Neural cell (in vitro differentiated cells): Measurements from ENCODE around the gene RILP. TPM values are rescaled to one million over a fixed set of nuclear protein-coding genes. Genes with fewer than 3 reads are reported as not detected.
A peak's percentile ranks its signal among the peaks of the same experiment; 100 is the strongest.

Source experiments
- H2AFZ ChIP-seq: fragments of 200-600, 300-800 bp; sonication (generic), shearing (Covaris generic); 2 replicates; pipeline ENCODE4 v1.6.0; 2014; ENCODE audit warnings: low read depth, mild to moderate bottlenecking, antibody characterized with exemption, low read length, moderate library complexity
- H3F3A ChIP-seq: fragments of 200-600 bp; shearing (Covaris generic); 2 replicates; pipeline ENCODE4 v1.6.1; 2016; ENCODE audit warnings: mild to moderate bottlenecking, moderate library complexity, mixed read lengths, antibody characterized with exemption, low read length; ENCODE audit not compliant: insufficient read depth, poor library complexity, severe bottlenecking
- H3K27ac ChIP-seq: fragments of 200-600, 300-800 bp; sonication (generic), shearing (Covaris generic); 2 replicates; pipeline ENCODE4 v1.5.1; 2014; ENCODE audit warnings: mild to moderate bottlenecking, low read length, moderate library complexity
- H3K27me3 ChIP-seq: fragments of 300-800, 200-600 bp; sonication (generic), shearing (Covaris generic); 2 replicates; pipeline ENCODE4 v1.6.0; 2014; ENCODE audit warnings: mild to moderate bottlenecking, low read depth, low read length, moderate library complexity; ENCODE audit not compliant: insufficient read depth
- H3K36me3 ChIP-seq: fragments of 300-800, 200-600 bp; sonication (generic), shearing (Covaris generic); 2 replicates; pipeline ENCODE4 v1.5.1; 2014; ENCODE audit warnings: mild to moderate bottlenecking, antibody characterized with exemption, low read length, moderate library complexity; ENCODE audit not compliant: insufficient read depth
- H3K4me2 ChIP-seq: fragments of 300-800, 200-600 bp; sonication (generic), shearing (Covaris generic); 2 replicates; pipeline ENCODE4 v1.6.0; 2014; ENCODE audit warnings: mild to moderate bottlenecking, low read length
- H3K4me3 ChIP-seq: fragments of 300-800, 200-600 bp; sonication (generic), shearing (Covaris generic); 2 replicates; pipeline ENCODE4 v1.5.1; 2014; ENCODE audit warnings: mild to moderate bottlenecking, low read length, moderate library complexity
- H3K79me2 ChIP-seq: fragments of 200-600 bp; shearing (Covaris generic); replicated peaks from 2 replicates; pipeline ENCODE4 v1.6.0; 2014; ENCODE audit warnings: mild to moderate bottlenecking, low read length, moderate library complexity; ENCODE audit not compliant: insufficient read depth
- H3K9ac ChIP-seq: fragments of 300-800, 200-600 bp; sonication (generic), shearing (Covaris generic); 2 replicates; pipeline ENCODE4 v1.6.1; 2016; ENCODE audit warnings: mild to moderate bottlenecking, low read length, mixed read lengths
- H3K9me2 ChIP-seq: fragments of 200-600 bp; shearing (Covaris generic); 2 replicates; pipeline ENCODE4 v1.6.1; 2016; ENCODE audit warnings: mild to moderate bottlenecking, low read length, mixed read lengths; ENCODE audit not compliant: insufficient read depth
- H3K9me3 ChIP-seq: fragments of 200-600, 300-800 bp; sonication (generic), shearing (Covaris generic); 2 replicates; pipeline ENCODE4 v1.6.1; 2016; ENCODE audit warnings: mild to moderate bottlenecking, mixed run types, low read length, moderate library complexity, mixed read lengths
- H4K20me1 ChIP-seq: fragments of 200-600 bp; shearing (Covaris generic); 2 replicates; pipeline ENCODE4 v1.6.1; 2016; ENCODE audit warnings: mild to moderate bottlenecking, mixed run types; ENCODE audit not compliant: insufficient read depth
- EP300 ChIP-seq: fragments of 450-650 bp; conservative IDR thresholded peaks from 2 replicates; pipeline ENCODE4 v1.6.1; 2014; ENCODE audit warnings: antibody characterized with exemption, mild to moderate bottlenecking, moderate library complexity; ENCODE audit not compliant: poor library complexity, severe bottlenecking
- EZH2 ChIP-seq: fragments of 200-600, 300-800 bp; shearing (Covaris generic), sonication (generic); IDR thresholded peaks from 2 replicates; pipeline ENCODE4 v1.6.1; 2014; ENCODE audit warnings: antibody characterized with exemption, low read length, borderline replicate concordance, mild to moderate bottlenecking; ENCODE audit not compliant: insufficient read depth, poor library complexity, severe bottlenecking
- MXI1 ChIP-seq: fragments of 450-650 bp; conservative IDR thresholded peaks from 2 replicates; pipeline ENCODE4 v1.6.1; 2014; ENCODE audit warnings: antibody characterized with exemption, mild to moderate bottlenecking; ENCODE audit not compliant: poor library complexity, severe bottlenecking
- POLR2AphosphoS5 ChIP-seq: IDR thresholded peaks from 2 replicates; pipeline ENCODE4 v1.6.1; 2012
- RAD21 ChIP-seq: fragments of 450-650 bp; conservative IDR thresholded peaks from 2 replicates; pipeline ENCODE4 v1.6.1; 2014; ENCODE audit warnings: antibody characterized with exemption, mild to moderate bottlenecking, moderate library complexity
- SMC3 ChIP-seq: fragments of 450-650 bp; conservative IDR thresholded peaks from 2 replicates; pipeline ENCODE4 v1.6.1; 2014; ENCODE audit warnings: antibody characterized with exemption, mild to moderate bottlenecking, moderate library complexity; ENCODE audit not compliant: poor library complexity
- TAF1 ChIP-seq: IDR thresholded peaks from 2 replicates; pipeline ENCODE4 v1.6.1; 2012; ENCODE audit warnings: low read depth
- polyA plus RNA-seq: library from polyadenylated mRNA; depleted of rRNA; stranded (reverse); fragments of >200 nt; gene quantifications from 2 replicates; pipeline ENCODE4 v1.2.3, GENCODE V29; 2014
- TF ChIP-seq, protein P1 (sequence below): fragments of 450-650 bp; IDR thresholded peaks from 2 replicates; pipeline ENCODE4 v1.5.1; 2014; ENCODE audit warnings: antibody characterized with exemption, mild to moderate bottlenecking, moderate library complexity; ENCODE audit not compliant: poor library complexity, severe bottlenecking
- TF ChIP-seq, protein P2 (sequence below): IDR thresholded peaks from 2 replicates; pipeline ENCODE4 v1.6.1; 2012; ENCODE audit warnings: borderline replicate concordance

Gene RILP
- polyA plus RNA-seq, 1 donor from 2014 or later: 7.5 TPM

GRCh38 chr17:1684378-1685189 is 34.9 kb upstream of the RILP start, which contains the start of gene PRPF8:
PRPF8 (minus strand) TSS chr17:1684867; CDS start chr17:1684571, 296 bp downstream.
- Histone ChIP-seq H4K20me1 (peaks cover 5% of the 10 kb centered on the region), H2AFZ (peak within 1 kb of the TSS; percentile 81), H3K79me2 (peaks cover 40% of the 10 kb centered on the region), H3K9me3 (no peaks in the 10 kb centered on the region), H3K27me3 (no peaks in the 10 kb centered on the region), H3K27ac (peak within 1 kb of the TSS; percentile 97), H3F3A (no peaks in the 10 kb centered on the region), H3K9ac (peak within 1 kb of the TSS; percentile 98), H3K4me3 (peak within 1 kb of the TSS; percentile 89), H3K4me2 (peak within 1 kb of the TSS; percentile 86), H3K9me2 (no peaks in the 10 kb centered on the region), H3K36me3 (peaks cover 14% of the 10 kb centered on the region)
- peak; percentile 78 for TF ChIP-seq MXI1
- TF ChIP-seq EZH2: no peak
- peak; percentile 65 for TF ChIP-seq TAF1
- peak; percentile 16 for TF ChIP-seq SMC3
- TF ChIP-seq POLR2AphosphoS5: peak; percentile 99
- TF ChIP-seq, protein P1, sequence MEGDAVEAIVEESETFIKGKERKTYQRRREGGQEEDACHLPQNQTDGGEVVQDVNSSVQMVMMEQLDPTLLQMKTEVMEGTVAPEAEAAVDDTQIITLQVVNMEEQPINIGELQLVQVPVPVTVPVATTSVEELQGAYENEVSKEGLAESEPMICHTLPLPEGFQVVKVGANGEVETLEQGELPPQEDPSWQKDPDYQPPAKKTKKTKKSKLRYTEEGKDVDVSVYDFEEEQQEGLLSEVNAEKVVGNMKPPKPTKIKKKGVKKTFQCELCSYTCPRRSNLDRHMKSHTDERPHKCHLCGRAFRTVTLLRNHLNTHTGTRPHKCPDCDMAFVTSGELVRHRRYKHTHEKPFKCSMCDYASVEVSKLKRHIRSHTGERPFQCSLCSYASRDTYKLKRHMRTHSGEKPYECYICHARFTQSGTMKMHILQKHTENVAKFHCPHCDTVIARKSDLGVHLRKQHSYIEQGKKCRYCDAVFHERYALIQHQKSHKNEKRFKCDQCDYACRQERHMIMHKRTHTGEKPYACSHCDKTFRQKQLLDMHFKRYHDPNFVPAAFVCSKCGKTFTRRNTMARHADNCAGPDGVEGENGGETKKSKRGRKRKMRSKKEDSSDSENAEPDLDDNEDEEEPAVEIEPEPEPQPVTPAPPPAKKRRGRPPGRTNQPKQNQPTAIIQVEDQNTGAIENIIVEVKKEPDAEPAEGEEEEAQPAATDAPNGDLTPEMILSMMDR: no peak
- no peak for TF ChIP-seq RAD21
- TF ChIP-seq, protein P2, sequence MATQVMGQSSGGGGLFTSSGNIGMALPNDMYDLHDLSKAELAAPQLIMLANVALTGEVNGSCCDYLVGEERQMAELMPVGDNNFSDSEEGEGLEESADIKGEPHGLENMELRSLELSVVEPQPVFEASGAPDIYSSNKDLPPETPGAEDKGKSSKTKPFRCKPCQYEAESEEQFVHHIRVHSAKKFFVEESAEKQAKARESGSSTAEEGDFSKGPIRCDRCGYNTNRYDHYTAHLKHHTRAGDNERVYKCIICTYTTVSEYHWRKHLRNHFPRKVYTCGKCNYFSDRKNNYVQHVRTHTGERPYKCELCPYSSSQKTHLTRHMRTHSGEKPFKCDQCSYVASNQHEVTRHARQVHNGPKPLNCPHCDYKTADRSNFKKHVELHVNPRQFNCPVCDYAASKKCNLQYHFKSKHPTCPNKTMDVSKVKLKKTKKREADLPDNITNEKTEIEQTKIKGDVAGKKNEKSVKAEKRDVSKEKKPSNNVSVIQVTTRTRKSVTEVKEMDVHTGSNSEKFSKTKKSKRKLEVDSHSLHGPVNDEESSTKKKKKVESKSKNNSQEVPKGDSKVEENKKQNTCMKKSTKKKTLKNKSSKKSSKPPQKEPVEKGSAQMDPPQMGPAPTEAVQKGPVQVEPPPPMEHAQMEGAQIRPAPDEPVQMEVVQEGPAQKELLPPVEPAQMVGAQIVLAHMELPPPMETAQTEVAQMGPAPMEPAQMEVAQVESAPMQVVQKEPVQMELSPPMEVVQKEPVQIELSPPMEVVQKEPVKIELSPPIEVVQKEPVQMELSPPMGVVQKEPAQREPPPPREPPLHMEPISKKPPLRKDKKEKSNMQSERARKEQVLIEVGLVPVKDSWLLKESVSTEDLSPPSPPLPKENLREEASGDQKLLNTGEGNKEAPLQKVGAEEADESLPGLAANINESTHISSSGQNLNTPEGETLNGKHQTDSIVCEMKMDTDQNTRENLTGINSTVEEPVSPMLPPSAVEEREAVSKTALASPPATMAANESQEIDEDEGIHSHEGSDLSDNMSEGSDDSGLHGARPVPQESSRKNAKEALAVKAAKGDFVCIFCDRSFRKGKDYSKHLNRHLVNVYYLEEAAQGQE: peak; percentile 70
- TF ChIP-seq EP300: peak; percentile 83

DNA sequence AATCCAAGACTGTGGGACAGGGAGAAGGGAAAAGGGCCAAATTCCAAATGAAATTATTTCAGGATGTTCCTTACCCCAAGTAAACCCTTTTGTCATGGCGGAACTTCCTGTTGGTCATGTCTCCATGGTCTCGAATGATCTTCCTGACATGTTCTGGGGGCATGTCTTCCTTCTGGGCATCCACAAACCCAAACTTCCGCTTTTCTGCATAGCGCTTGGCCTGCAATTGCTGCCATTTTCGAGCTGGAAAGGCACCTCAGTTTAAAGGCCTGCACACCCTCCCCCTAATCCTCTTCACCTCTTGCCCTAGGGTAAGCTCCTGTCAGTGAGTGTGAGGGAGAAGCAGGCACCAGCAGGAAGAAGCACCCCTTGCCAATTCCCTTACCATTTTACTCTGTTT is 33.8 kb upstream of the RILP start:
- H3K9ac ChIP-seq: peak overlapping the region; percentile 98
- H3K27me3 ChIP-seq: no peaks in the 10 kb centered on the region
- no peaks in the 10 kb centered on the region for H3K9me3 ChIP-seq
- peaks cover 40% of the 10 kb centered on the region for H3K79me2 ChIP-seq
- no peak overlapping the region for H2AFZ ChIP-seq
- no peak for TF ChIP-seq SMC3
- TF ChIP-seq MXI1: no peak
- TF ChIP-seq, protein P2: no peak
- TF ChIP-seq EP300: no peak
- TF ChIP-seq RAD21: no peak
- TF ChIP-seq, protein P1: no peak
- TF ChIP-seq POLR2AphosphoS5: no peak
- TF ChIP-seq EZH2: no peak
- TF ChIP-seq TAF1: no peak
- H3K27ac ChIP-seq: peak overlapping the region; percentile 97
- no peaks in the 10 kb centered on the region for H3F3A ChIP-seq
- peak overlapping the region; percentile 86 for H3K4me2 ChIP-seq
- H3K9me2 ChIP-seq: no peaks in the 10 kb centered on the region
- peak overlapping the region; percentile 89 for H3K4me3 ChIP-seq
- H4K20me1 ChIP-seq: peaks cover 5% of the 10 kb centered on the region
- H3K36me3 ChIP-seq: peaks cover 18% of the 10 kb centered on the region
